A673 (cell line): ENCODE data around the gene MAP3K5. TPM values are rescaled to one million over a fixed set of nuclear protein-coding genes. Genes with fewer than 3 reads are reported as not detected.

Experiments used
- BruUV-seq: library from RNA; stranded (reverse); fragments of 400-500 nt; replicated peaks from 2 replicates; lab custom pipeline; 2021; lab: Mats Ljungman, UMichigan
- CTCF ChIA-PET: fragments of 300-600 bp; sonication (Branson Sonifier 250); formaldehyde crosslinking; loops from one replicate; lab custom pipeline; 2022; ENCODE audit warnings: antibody characterized with exemption; lab: Charles Lee
- POLR2A ChIA-PET: fragments of 300-600 bp; sonication (Branson Sonifier 250); formaldehyde crosslinking; loops from one replicate; lab custom pipeline; 2022; ENCODE audit warnings: antibody characterized with exemption; ENCODE audit not compliant: low non-redundant PET; lab: Charles Lee
- DNase-seq: peaks from one replicate; pipeline ENCODE4 v3.0.0-alpha.2; 2015; ENCODE audit warnings: low spot score
- H3K27ac ChIP-seq: fragments of 200-600 bp; sonication (generic); 2 replicates; pipeline ENCODE4 v1.5.1; 2016; ENCODE audit warnings: mixed run types, low read depth, mild to moderate bottlenecking, mixed read lengths, antibody characterized with exemption, low read length; ENCODE audit not compliant: poor library complexity, severe bottlenecking
- H3K27me3 ChIP-seq: fragments of 200-600 bp; sonication (generic); replicated peaks from 2 replicates; pipeline ENCODE4 v1.6.1; 2017; ENCODE audit warnings: mixed run types, low read depth, mild to moderate bottlenecking, mixed read lengths, antibody characterized with exemption, low read length; ENCODE audit not compliant: insufficient read depth, poor library complexity
- H3K36me3 ChIP-seq: fragments of 200-600 bp; sonication (generic); 2 replicates; pipeline ENCODE4 v1.6.1; 2016; ENCODE audit warnings: mixed run types, mild to moderate bottlenecking, mixed read lengths, antibody characterized with exemption, low read length; ENCODE audit not compliant: insufficient read depth, poor library complexity, severe bottlenecking
- H3K4me1 ChIP-seq: fragments of 200-600 bp; sonication (generic); 2 replicates; pipeline ENCODE4 v1.6.1; 2017; ENCODE audit warnings: mixed run types, mild to moderate bottlenecking, mixed read lengths, antibody characterized with exemption, low read length; ENCODE audit not compliant: insufficient read depth, poor library complexity, severe bottlenecking
- H3K4me3 ChIP-seq: fragments of 200-600 bp; sonication (generic); 2 replicates; pipeline ENCODE4 v1.5.1; 2016; ENCODE audit warnings: low read depth, mixed run types, mild to moderate bottlenecking, mixed read lengths, low read length; ENCODE audit not compliant: poor library complexity, severe bottlenecking
- H3K9me3 ChIP-seq: fragments of 200-600 bp; sonication (generic); 2 replicates; pipeline ENCODE4 v1.6.1; 2016; ENCODE audit warnings: mixed run types, low read depth, mild to moderate bottlenecking, mixed read lengths, antibody characterized with exemption, low read length; ENCODE audit not compliant: poor library complexity, severe bottlenecking
- EZH2 ChIP-seq: fragments of 200-600 bp; sonication (generic); IDR thresholded peaks from 2 replicates; pipeline ENCODE4 v1.6.1; 2017; ENCODE audit warnings: borderline replicate concordance, low read depth, mild to moderate bottlenecking, mixed read lengths, antibody characterized with exemption, low read length; ENCODE audit not compliant: poor library complexity, severe bottlenecking
- intact Hi-C: fragments of 100-400 bp; cut with micrococcal nuclease; formaldehyde crosslinking; loops from one replicate; pipeline ENCODE4 v1.10.0; 2022; ENCODE audit not compliant: unreplicated experiment
- total RNA-seq: library from RNA; stranded (reverse); gene quantifications from 2 replicates; pipeline ENCODE4 v1.2.3, GENCODE V29; 2021
- TF ChIP-seq, protein P1 (sequence below): fragments of 300-800, 200-600 bp; sonication (generic); conservative IDR thresholded peaks from 2 replicates; pipeline ENCODE4 v1.5.1; 2017; ENCODE audit warnings: low read depth, mild to moderate bottlenecking, antibody characterized with exemption, low read length, moderate library complexity, mixed read lengths

Gene MAP3K5
- total RNA-seq, 1 experiment from 2014 or later, result 5.4 TPM

DNA sequence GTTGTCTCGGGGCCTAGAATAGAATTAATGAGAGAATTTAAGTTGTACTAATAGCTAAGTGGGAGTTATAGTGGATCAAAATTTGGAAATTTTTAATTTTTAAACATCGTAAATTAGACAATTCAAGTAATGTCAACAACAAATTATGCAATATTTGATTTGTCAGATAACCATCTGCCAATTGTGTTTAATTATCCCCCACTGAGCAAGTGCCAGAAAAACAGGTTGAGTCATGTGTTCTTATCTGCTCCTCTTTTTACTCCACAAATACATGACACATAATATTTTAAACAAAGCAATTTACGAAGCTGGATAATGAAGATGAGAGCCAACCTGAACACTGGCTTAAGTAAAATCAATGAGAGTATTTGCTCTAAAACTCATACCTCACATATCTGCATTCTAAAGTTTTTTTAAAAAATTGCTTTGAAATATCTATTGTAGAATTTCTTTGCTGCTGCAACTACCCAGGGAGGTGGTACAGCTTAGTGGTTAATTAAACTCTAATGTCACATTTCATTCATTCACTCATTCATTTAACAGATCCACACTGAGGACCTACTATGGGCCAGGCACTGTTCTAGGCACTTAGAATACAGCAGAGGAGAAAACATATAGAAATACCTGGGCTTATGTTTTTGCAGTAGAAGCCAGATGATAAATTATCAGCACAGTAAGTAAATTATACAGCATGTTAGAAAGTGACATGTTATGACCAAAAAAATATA is 184.9 kb downstream of the MAP3K5 start:
- ChIA-PET POLR2A (no interaction called here), CTCF (no interaction called here)
- Histone ChIP-seq H3K36me3 (no peaks in the 10 kb centered on the region), H3K4me3 (no peak overlapping the region), H3K27ac (no peak overlapping the region), H3K4me1 (peaks cover 26% of the 10 kb centered on the region), H3K9me3 (no peaks in the 10 kb centered on the region), H3K27me3 (no peaks in the 10 kb centered on the region)
- TF ChIP-seq, protein P1, sequence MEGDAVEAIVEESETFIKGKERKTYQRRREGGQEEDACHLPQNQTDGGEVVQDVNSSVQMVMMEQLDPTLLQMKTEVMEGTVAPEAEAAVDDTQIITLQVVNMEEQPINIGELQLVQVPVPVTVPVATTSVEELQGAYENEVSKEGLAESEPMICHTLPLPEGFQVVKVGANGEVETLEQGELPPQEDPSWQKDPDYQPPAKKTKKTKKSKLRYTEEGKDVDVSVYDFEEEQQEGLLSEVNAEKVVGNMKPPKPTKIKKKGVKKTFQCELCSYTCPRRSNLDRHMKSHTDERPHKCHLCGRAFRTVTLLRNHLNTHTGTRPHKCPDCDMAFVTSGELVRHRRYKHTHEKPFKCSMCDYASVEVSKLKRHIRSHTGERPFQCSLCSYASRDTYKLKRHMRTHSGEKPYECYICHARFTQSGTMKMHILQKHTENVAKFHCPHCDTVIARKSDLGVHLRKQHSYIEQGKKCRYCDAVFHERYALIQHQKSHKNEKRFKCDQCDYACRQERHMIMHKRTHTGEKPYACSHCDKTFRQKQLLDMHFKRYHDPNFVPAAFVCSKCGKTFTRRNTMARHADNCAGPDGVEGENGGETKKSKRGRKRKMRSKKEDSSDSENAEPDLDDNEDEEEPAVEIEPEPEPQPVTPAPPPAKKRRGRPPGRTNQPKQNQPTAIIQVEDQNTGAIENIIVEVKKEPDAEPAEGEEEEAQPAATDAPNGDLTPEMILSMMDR, result no peak
- no peak for TF ChIP-seq EZH2
- no peak for DNase-seq
- intact Hi-C loops, result no loop called here
- BruUV-seq, result no TSS peak

DNA sequence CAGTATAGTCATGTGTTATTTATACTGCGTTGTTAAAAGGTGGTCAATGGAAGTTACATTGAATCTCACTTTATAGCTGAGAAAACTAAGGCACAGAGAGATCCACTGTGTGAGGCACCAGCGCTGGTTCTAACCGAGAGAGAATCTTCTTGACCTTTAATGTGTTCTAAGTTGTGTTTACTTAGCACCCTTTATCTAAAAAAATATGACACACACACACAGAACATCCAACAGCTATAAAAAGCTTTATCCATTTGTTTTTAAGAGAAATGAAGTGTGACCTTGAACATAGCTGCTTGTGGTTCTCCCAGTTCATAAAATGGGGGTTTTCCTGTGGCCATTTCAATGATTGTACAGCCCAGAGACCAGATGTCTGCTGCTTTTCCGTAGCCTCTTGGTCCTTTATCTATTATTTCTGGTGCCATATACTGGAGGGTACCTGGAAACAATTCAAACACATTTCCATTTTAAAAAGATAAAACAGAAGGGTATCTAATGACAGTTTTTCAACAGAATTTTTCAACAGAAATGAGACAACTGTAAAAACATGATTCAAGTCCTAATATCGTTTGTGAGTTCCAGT is 187.3 kb downstream of the MAP3K5 start:
- Histone ChIP-seq H3K36me3 (no peaks in the 10 kb centered on the region), H3K27ac (no peak overlapping the region), H3K4me1 (peaks cover 13% of the 10 kb centered on the region), H3K27me3 (no peaks in the 10 kb centered on the region), H3K4me3 (no peak overlapping the region), H3K9me3 (no peaks in the 10 kb centered on the region)
- CTCF ChIA-PET, result no interaction called here
- DNase-seq, result no peak
- intact Hi-C loops, result no loop called here
- TF ChIP-seq, protein P1, result no peak
- no peak for TF ChIP-seq EZH2
- BruUV-seq, result no TSS peak
- POLR2A ChIA-PET, result no interaction called here

DNA sequence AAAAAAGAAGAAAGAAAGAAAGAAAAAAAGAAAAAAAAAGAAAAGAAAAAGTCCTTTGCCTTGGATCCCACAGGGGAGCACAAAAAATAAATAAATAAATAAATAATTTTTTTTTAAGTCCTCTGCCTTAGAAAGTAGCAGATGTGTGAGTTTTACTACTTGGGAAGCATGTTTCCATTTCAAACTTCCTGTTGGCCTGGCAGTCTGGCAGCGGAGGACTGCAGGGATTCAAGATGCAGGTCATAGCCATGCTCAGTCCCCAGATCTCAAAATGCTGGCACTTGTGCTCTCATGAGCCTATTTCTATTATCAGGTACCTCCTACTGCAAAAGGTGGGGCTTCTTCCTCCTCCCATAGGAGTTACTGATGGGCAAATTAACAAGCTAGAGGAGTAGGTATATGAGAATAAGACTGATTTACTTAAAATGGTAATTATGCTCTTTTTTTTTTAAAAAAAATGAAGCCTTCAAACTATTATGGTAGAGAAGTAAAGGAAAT is 187.9 kb downstream of the MAP3K5 start:
- Histone ChIP-seq H3K9me3 (no peaks in the 10 kb centered on the region), H3K4me1 (peaks cover 9% of the 10 kb centered on the region), H3K27me3 (no peaks in the 10 kb centered on the region), H3K36me3 (no peaks in the 10 kb centered on the region), H3K27ac (no peak overlapping the region), H3K4me3 (no peak overlapping the region)
- DNase-seq, result no peak
- intact Hi-C loops, result no loop called here
- ChIA-PET POLR2A (interaction anchor here (0.7 kb wide), 1 partner anchor 1154 kb away, joined by 5 read pairs; no protein-coding TSS in a partner anchor), CTCF (no interaction called here)
- BruUV-seq, result no TSS peak
- TF ChIP-seq, protein P1, result no peak
- no peak for TF ChIP-seq EZH2
